HG02973 (cell line): ENCODE measurements around the gene GABRB1.
"Not testable (repeated sequence)": the region's sequence is repeated elsewhere in the genome, so short reads cannot be mapped to it uniquely, and the experiment has no call there.

Experiments used
- ATAC-seq: cut with Tn5 transposase; IDR thresholded peaks from one replicate; pipeline ENCODE4 v1.9.1; 2021; ENCODE audit warnings: moderate library complexity; ENCODE audit not compliant: unreplicated experiment

Gene GABRB1

GRCh38 chr4:47378021-47378530 is 346.7 kb downstream of the GABRB1 start:
- not testable (repeated sequence) for ATAC-seq

- no peak for ATAC-seq
These were observed 349.8 kb downstream of the GABRB1 start for GRCh38 chr4:47381172-47381571.

- ATAC-seq, result no peak
These were observed 351.5 kb downstream of the GABRB1 start for GRCh38 chr4:47382846-47383360.

- ATAC-seq, result no peak
These were observed 352.6 kb downstream of the GABRB1 start for GRCh38 chr4:47383829-47384427.

- no peak for ATAC-seq
These were observed 354.8 kb downstream of the GABRB1 start for GRCh38 chr4:47386146-47386545.

GRCh38 chr4:47386561-47387235 is 355.3 kb downstream of the GABRB1 start:
- no peak for ATAC-seq

GRCh38 chr4:47390428-47391125 is 359.2 kb downstream of the GABRB1 start:
- ATAC-seq, result no peak

GRCh38 chr4:47391256-47391655 is 359.9 kb downstream of the GABRB1 start:
- no peak for ATAC-seq

GRCh38 chr4:47406408-47406807 is 375.0 kb downstream of the GABRB1 start:
- no peak for ATAC-seq

- ATAC-seq, result no peak
These were observed 378.9 kb downstream of the GABRB1 start for GRCh38 chr4:47410271-47410670.

GRCh38 chr4:47413521-47413920 is 382.2 kb downstream of the GABRB1 start:
- ATAC-seq, result no peak

- ATAC-seq, result peak; percentile 69
These were observed 384.4 kb downstream of the GABRB1 start for GRCh38 chr4:47415719-47416118.

- ATAC-seq, result no peak
These were observed 386.8 kb downstream of the GABRB1 start for GRCh38 chr4:47418147-47418546.

GRCh38 chr4:47419296-47419695 is 387.9 kb downstream of the GABRB1 start:
- ATAC-seq, result no peak

GRCh38 chr4:47425628-47426027 is 394.3 kb downstream of the GABRB1 start:
- no peak for ATAC-seq

GRCh38 chr4:47427935-47428334 is 396.6 kb downstream of the GABRB1 start:
- ATAC-seq, result no peak

- no peak for ATAC-seq
These were observed 401.4 kb downstream of the GABRB1 start for GRCh38 chr4:47432749-47433148.

- ATAC-seq, result no peak
These were observed 403.6 kb downstream of the GABRB1 start for GRCh38 chr4:47434931-47435330.

- ATAC-seq, result peak; percentile 80
These were observed 411.6 kb downstream of the GABRB1 start for GRCh38 chr4:47442980-47443379.

- ATAC-seq, result no peak
These were observed 412.7 kb downstream of the GABRB1 start for GRCh38 chr4:47444031-47444430.

GRCh38 chr4:47451657-47452056 is 420.3 kb downstream of the GABRB1 start:
- ATAC-seq, result no peak

- ATAC-seq, result peak; percentile 8
These were observed 431.4 kb downstream of the GABRB1 start for GRCh38 chr4:47462799-47463234.
